DMS79 (cell line): ENCODE results near the gene CMKLR1.

Experiments
- DNase-seq: peaks from one replicate; lab custom pipeline; 2025; lab: John Stamatoyannopoulos, UW

CMKLR1 gene

DNA sequence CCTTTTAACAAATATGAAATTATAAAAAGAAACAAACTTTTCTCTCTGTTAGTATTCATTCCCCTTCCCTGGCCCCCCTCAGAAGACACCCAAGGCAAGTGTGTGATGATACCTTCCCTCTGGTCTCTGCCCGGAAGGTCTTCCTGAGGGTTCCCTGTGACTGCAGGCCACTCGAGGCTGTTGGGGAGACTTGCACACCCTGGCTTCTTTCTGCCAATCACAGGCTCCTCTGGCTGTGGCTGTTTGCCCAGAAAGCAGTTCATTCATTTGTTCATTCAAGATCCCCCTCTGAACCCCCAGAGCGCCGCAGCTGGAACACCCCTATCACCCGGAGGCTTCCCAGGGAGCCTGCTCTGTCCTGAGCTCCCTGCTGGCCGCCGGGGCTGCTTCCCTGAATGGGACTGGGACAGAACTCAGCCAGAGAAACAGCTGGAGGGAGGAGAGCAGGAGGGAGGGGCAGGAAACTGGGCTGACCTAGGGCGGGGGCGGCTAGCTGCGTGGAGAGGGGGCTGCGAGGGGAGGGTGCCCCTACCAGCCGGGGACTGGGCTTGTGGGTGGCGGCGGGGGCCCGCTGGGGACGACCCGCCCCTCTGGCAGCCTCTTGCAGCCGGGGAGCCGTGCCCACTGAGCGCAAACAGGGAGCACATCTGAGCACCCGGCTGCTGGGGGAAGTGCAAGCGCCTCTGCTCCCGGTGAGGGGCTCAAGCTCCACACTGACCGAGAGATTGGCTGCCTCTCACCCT lies at the start of gene CMKLR1:
TSS of gene CMKLR1 (minus strand) at position 397 of the 743 bp plus-strand sequence. CDS start 45,720 bp downstream, outside the sequence.
- no peak for DNase-seq

GRCh38 chr12:108387771-108388170 lies 48.7 kb upstream of the CMKLR1 start:
- no peak for DNase-seq

DNA sequence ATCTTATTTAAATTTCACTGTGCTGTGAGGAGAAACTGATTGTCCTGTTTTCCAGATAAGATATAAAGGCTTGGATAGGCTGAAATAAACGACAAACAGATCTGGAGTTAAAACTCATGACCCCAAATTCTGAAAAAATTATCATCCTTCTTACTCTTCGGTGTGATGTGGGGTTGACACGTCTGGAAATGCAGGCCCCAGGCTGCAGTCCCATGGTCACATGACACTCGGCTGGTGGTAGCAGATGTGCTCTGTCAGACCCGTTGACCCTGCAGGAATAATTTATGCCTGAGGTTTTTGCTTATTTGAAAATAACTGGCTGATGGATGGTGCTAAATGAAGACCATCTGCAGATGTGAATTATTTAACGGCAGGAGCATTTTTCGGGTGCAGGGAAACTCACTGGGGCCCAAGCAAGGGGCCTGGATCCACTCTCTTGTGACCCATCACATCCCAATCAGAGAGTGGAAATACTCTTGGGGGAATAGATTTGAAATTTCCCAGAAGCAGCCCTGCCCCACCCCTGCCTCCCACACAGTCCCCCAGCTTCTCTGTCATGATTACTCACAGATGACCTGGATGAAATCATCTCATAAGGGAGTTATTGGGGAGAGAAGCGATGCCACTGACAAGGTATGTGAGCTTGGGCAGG lies 47.7 kb upstream of the CMKLR1 start:
- DNase-seq: no peak

GRCh38 chr12:108382437-108382801 lies 43.3 kb upstream of the CMKLR1 start:
- DNase-seq: no peak

- DNase-seq: no peak
These were observed 42.8 kb upstream of the CMKLR1 start for GRCh38 chr12:108381787-108382436.

DNA sequence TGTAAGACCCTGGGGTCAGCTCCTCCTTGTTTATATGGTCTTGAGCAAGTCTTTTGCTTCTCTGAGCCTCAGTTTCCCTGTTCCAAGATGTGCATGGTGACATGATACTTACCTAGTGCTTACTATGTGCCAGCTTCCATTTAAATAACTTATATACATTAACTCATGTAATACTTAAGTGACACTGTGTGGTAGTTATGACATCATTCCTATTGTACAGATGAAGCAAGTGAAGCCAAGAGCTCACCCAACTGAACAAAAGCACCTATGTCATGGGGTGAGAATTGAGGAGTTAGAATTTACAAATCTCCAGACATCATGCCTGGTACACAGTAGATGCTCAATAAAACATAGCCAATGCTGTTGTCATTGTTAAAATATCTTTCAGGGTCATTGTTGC lies 41.3 kb upstream of the CMKLR1 start:
- DNase-seq: no peak

DNA sequence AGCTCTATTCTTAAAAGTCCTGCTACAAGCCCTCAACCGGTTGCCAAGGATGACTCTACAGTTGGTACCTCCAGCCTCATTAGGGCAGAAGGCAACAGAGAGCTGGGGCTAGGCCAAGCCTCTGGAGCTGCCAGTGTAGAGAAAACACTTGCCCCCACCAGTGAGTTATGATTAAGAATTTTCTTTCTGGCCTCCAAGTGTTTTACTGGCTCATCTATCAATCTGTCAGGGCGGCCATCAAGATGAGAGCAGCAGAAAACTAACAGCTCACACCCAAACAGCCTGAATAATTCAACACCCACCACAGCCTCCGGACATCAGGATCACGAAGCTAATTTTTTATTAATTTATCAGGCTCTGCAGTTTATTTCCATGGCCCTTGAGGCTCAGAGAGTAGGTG lies 40.7 kb upstream of the CMKLR1 start:
- DNase-seq: no peak

GRCh38 chr12:108378926-108379325 lies 39.8 kb upstream of the CMKLR1 start:
- no peak for DNase-seq

- no peak for DNase-seq
These were observed 38.1 kb upstream of the CMKLR1 start for GRCh38 chr12:108377260-108377659.

GRCh38 chr12:108375986-108376663 lies 37.0 kb upstream of the CMKLR1 start:
- DNase-seq: no peak

DNA sequence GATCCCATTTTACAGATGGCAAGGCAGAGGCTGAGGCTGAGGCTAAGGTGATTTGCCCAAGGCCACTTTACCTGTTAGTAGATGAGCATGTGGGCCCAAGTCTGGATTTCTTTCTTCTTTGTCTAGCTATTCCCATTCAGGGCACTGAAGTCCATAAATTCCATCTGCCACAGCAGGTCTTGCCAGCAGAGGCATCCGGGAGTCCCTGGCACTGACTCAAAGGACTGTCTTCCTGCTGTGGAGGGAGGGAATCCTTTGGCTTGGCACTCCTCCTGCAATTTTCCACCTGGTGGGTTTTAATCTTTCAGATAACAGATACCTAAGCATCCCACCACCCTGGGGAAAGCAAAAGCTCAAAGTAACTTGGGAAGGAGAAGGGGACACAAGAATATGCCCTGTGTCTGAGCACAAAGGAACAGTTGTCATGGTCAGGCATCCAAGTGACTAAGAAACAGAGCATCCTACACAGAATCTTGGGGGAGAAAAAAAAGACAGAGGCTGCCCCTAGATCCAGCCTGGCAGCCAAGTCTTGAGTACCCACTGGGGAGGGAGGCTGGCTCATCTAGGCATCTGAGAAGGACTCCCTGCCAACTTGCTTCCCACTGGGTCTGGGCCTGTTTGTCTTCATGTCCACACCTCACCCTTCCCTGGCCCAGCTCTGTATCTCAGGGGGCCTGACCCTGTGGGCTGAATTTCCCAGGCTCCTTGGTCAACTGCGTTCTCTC lies 35.6 kb upstream of the CMKLR1 start:
- DNase-seq: no peak

DNA sequence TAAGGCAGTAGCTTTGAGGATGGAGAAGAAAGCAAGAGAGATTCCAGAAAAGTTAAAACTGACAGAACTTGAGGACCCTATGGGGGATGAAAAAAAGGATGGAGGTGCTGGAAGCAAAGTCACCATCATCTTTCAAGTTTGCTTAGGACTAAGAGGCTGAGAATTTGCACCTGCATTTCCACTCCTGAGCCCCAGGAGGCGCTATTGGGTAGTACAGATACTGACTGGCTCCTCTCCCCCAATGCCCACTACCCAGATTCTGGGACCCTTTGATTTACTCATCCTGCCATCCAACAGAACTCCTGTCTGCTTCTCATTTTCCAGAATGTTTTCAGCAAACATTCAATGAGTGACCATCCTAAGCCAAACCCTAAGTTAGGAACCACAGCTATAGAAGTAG lies 34.0 kb upstream of the CMKLR1 start:
- no peak for DNase-seq

- no peak for DNase-seq
These were observed 32.8 kb upstream of the CMKLR1 start for GRCh38 chr12:108371801-108372344.

DNA sequence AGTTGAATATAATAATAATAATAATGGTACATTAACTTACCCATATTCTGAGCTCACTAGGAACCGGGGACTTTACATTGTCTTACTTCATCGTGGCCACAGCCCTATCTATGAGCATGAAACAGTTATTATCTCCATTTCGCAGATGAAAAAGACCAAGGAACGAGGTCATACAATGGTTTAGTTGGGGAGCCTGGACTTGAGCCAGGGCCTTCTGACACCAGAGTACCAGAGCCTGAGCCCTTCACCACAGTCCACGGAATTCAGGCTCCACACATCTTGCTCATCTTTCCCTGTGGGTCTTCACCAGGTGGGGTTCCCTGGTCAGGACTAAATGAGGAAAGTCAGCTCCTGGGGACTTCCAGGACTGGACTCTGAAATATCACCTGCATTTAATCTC lies 31.3 kb upstream of the CMKLR1 start:
- no peak for DNase-seq

- no peak for DNase-seq
These were observed 30.8 kb upstream of the CMKLR1 start for GRCh38 chr12:108369736-108370396.

- DNase-seq: no peak
These were observed 29.0 kb upstream of the CMKLR1 start for GRCh38 chr12:108368089-108368488.

GRCh38 chr12:108367436-108367835 lies 28.3 kb upstream of the CMKLR1 start:
- no peak for DNase-seq

- no peak for DNase-seq
These were observed 26.2 kb upstream of the CMKLR1 start for GRCh38 chr12:108365324-108365723.

DNA sequence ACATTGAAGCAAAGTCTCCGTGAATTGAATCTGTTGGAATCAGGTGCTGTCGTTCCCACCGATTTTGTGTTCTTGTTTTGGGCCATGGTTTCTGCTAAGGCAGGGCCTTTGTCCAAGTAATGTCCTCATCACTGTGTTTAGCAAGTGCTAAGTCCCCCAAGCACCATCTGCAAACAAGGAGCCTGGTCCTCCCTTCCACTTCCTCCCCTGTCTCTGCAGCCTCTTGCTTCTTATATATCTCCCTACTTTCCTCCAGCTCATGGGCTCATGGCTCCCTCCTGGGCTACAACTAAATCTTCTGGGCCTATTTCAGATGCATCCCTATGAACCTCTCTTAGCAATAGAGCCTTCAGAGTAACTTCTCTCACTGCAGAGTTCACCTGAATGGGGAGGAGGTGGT lies 25.8 kb upstream of the CMKLR1 start:
- no peak for DNase-seq

GRCh38 chr12:108363565-108363964 lies 24.5 kb upstream of the CMKLR1 start:
- no peak for DNase-seq

DNA sequence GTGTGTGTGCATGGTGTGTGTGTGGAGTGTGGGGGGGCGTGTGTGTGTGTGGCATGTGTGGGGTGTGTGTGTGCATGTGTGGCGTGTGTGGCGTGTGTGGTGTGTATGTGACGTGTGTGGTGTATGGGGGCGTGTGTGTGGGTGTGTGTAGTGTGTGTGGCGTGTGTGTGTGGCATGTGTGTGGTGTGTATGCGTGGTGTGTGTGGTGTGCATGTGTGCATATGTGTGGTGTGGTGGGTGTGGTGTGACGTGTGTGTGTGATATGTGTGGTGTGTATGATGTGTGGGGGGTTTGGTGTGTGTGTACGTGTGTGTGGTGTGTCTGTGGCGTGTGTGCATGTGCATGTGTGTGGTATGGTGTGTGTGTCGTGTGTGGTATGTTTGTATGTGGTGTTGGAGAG lies 24.1 kb upstream of the CMKLR1 start:
- no peak for DNase-seq
